GM19467 (cell line): Measurements from ENCODE around the gene NOTO.

Source experiments
- ATAC-seq: cut with Tn5 transposase; IDR thresholded peaks from one replicate; pipeline ENCODE4 v1.9.1; 2021; ENCODE audit warnings: mild to moderate bottlenecking, moderate library complexity; ENCODE audit not compliant: unreplicated experiment

Gene NOTO

GRCh38 chr2:73255907-73256617, 53.7 kb downstream of the NOTO start:
- ATAC-seq, result no peak

- ATAC-seq, result no peak
These were observed 54.2 kb downstream of the NOTO start for GRCh38 chr2:73256618-73256922.

GRCh38 chr2:73257021-73257420, 54.6 kb downstream of the NOTO start:
- no peak for ATAC-seq

GRCh38 chr2:73257425-73258125, 55.2 kb downstream of the NOTO start:
- ATAC-seq, result no peak

- ATAC-seq, result no peak
These were observed 56.0 kb downstream of the NOTO start for GRCh38 chr2:73258186-73258912.

- no peak for ATAC-seq
These were observed 56.5 kb downstream of the NOTO start for GRCh38 chr2:73258913-73259215.

- no peak for ATAC-seq
These were observed 56.9 kb downstream of the NOTO start for GRCh38 chr2:73259276-73259675.

- no peak for ATAC-seq
These were observed 57.4 kb downstream of the NOTO start for GRCh38 chr2:73259704-73260337.

- no peak for ATAC-seq
These were observed 58.1 kb downstream of the NOTO start for GRCh38 chr2:73260338-73260984.
